Esophagus squamous epithelium (tissue), 4 donors: ENCODE data around the gene ANKRA2.

Experiments used
- CTCF ChIP-seq, 6 experiments: fragments of 450-650 bp in 4 of 6; fragments of 200-600 bp in 2 of 6; sonication (generic) in 2 of 6; IDR thresholded peaks; one replicate each; pipeline ENCODE4 v1.5.1; 2016 to 2019; ENCODE audit warnings: antibody characterized with exemption in 6 of 6, mild to moderate bottlenecking in 4 of 6, moderate library complexity in 4 of 6
- POLR2A ChIP-seq, 4 donors: fragments of 450-650 bp; IDR thresholded peaks; one replicate each; pipeline ENCODE4 v1.6.1; 2017; ENCODE audit warnings: antibody characterized with exemption in 4 of 4, mild to moderate bottlenecking in 4 of 4, moderate library complexity in 3 of 4

DNA sequence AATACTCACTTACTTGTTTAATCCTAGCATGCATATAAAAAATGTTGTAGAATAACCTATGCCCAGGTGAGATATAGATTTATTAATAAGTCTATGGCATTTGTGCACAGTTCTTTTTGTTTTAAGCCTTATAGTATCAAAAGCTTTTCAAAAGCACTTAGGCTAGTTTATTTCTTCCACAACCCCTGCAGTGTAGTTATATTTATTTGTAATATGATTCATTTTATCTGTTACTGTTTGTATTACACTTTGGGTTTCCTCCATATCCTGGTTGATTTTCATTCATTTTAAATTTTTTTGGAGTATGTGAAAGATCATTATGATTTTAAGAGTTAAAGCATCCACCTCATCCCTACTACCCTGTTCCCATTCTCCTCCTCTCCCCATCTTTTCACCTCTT lies 41.8 kb upstream of the ANKRA2 start:
- TF ChIP-seq POLR2A (IDR thresholded peaks at IDR 0.05): no peak
- TF ChIP-seq CTCF (IDR thresholded peaks at IDR 0.05): no peak
